Activated naive CD4-positive, alpha-beta T cell treated with anti-CD3 and anti-CD28 coated beads, Interleukin-2, amount 10 ng/mL, durations not matched to agents 7 days and 5 days (primary cell): ENCODE measurements around the gene PCBP1.

Experiments used
- CTCF ChIA-PET: fragments of 350-600 bp; sonication (Branson Sonifier 250); formaldehyde crosslinking; loops from one replicate; lab custom pipeline; 2021; ENCODE audit warnings: antibody characterized with exemption; lab: Charles Lee
- DNase-seq: peaks from one replicate; pipeline ENCODE4 v3.0.0-alpha.2; 2020
- H3K27ac Mint-ChIP-seq: one replicate; pipeline ENCODE4 v1.8.0; 2021; ENCODE audit warnings: mild to moderate bottlenecking, moderate library complexity, mixed read lengths
- H3K27me3 Mint-ChIP-seq: one replicate; pipeline ENCODE4 v1.8.0; 2021; ENCODE audit warnings: mild to moderate bottlenecking, mixed read lengths
- H3K36me3 Mint-ChIP-seq: one replicate; pipeline ENCODE4 v1.8.0; 2021; ENCODE audit warnings: mixed read lengths
- H3K4me1 Mint-ChIP-seq: one replicate; pipeline ENCODE4 v1.8.0; 2021; ENCODE audit warnings: mixed read lengths
- H3K4me3 Mint-ChIP-seq: one replicate; pipeline ENCODE4 v1.8.0; 2021; ENCODE audit warnings: mild to moderate bottlenecking, moderate library complexity, mixed read lengths
- H3K9me3 Mint-ChIP-seq: one replicate; pipeline ENCODE4 v1.8.0; 2021; ENCODE audit warnings: mixed read lengths

Gene PCBP1

DNA sequence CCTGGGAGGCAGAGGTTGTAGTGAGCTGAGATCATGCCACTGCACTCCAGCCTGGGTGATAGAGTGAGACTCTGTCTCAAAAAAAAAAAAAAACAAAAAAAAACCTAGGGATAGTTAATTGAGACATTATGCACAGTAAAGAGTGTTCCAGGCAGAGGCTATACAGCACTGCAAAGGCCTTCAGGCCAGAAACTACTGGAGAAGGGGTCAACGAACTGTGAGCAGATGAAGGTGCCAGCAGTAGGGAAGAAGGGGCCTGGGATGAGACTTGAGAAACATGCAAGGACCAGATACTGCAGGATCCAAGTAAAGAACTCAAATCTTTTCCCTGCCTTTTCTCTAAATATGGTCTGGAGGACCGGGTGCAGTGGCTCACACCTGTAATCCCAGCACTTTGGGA lies 26.0 kb upstream of the PCBP1 start:
- Mint-ChIP-seq H3K27ac (no peak overlapping the region), H3K4me1 (peaks cover 16% of the 10 kb centered on the region), H3K27me3 (no peaks in the 10 kb centered on the region), H3K9me3 (no peaks in the 10 kb centered on the region), H3K4me3 (no peak overlapping the region), H3K36me3 (peaks cover 40% of the 10 kb centered on the region)
- CTCF ChIA-PET, result interaction anchor here (0.7 to 5.2 kb wide), 2 partner anchors 12 to 148 kb away, joined by 3 to 49 read pairs; partner anchors contain the start of gene MXD1
- no peak for DNase-seq

GRCh38 chr2:70062270-70062669 lies 25.0 kb upstream of the PCBP1 start:
- peaks cover 21% of the 10 kb centered on the region for H3K4me1 Mint-ChIP-seq
- DNase-seq, result no peak
- H3K27ac Mint-ChIP-seq, result no peak overlapping the region
- H3K27me3 Mint-ChIP-seq, result no peaks in the 10 kb centered on the region
- peaks cover 41% of the 10 kb centered on the region for H3K36me3 Mint-ChIP-seq
- H3K9me3 Mint-ChIP-seq, result no peaks in the 10 kb centered on the region
- H3K4me3 Mint-ChIP-seq, result no peak overlapping the region
- CTCF ChIA-PET, result interaction anchor here (0.6 to 5.2 kb wide), 7 partner anchors 19 to 337 kb away, joined by 3 to 49 read pairs (median 3); partner anchors contain the start of gene MXD1

- H3K9me3 Mint-ChIP-seq, result no peaks in the 10 kb centered on the region
- H3K4me1 Mint-ChIP-seq, result peaks cover 55% of the 10 kb centered on the region
- peak overlapping the region; percentile 96 for H3K27ac Mint-ChIP-seq
- peak overlapping the region; percentile 43 for H3K4me3 Mint-ChIP-seq
- H3K27me3 Mint-ChIP-seq, result no peaks in the 10 kb centered on the region
- H3K36me3 Mint-ChIP-seq, result peaks cover 39% of the 10 kb centered on the region
- DNase-seq, result no peak
- CTCF ChIA-PET, result interaction anchor here (0.7 to 6.0 kb wide), 7 partner anchors 23 to 343 kb away, joined by 3 to 75 read pairs (median 6); partner anchors contain the start of gene MXD1
Measured at GRCh38 chr2:70068119-70068518, 19.2 kb upstream of the PCBP1 start.

DNA sequence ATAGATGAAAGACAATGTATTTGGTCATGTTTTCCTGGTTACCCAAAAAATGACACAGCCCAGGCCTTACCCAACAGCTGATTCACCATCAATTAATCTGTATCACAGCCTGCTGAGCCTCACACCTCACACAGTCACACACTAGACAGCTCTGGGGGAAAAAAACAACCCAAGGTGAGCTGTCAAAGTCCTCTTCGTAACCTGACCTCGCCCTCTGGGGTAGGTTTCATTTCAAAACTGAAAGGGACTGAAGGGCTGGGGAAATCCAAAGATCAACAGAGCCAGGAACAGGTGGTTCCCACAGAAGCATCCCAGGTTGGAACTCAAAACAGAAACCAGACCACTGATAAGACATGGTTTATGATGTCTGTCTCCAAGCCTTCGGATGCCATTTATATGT lies 18.2 kb upstream of the PCBP1 start:
- Mint-ChIP-seq H3K27me3 (no peaks in the 10 kb centered on the region), H3K4me3 (peak overlapping the region; percentile 45), H3K27ac (peak overlapping the region; percentile 96), H3K36me3 (peaks cover 39% of the 10 kb centered on the region), H3K4me1 (peaks cover 62% of the 10 kb centered on the region), H3K9me3 (no peaks in the 10 kb centered on the region)
- peak; percentile 80 for DNase-seq
- CTCF ChIA-PET, result interaction anchor here (0.8 to 6.0 kb wide), 12 partner anchors 14 to 344 kb away, joined by 3 to 75 read pairs (median 5); partner anchors contain the start of gene MXD1

DNA sequence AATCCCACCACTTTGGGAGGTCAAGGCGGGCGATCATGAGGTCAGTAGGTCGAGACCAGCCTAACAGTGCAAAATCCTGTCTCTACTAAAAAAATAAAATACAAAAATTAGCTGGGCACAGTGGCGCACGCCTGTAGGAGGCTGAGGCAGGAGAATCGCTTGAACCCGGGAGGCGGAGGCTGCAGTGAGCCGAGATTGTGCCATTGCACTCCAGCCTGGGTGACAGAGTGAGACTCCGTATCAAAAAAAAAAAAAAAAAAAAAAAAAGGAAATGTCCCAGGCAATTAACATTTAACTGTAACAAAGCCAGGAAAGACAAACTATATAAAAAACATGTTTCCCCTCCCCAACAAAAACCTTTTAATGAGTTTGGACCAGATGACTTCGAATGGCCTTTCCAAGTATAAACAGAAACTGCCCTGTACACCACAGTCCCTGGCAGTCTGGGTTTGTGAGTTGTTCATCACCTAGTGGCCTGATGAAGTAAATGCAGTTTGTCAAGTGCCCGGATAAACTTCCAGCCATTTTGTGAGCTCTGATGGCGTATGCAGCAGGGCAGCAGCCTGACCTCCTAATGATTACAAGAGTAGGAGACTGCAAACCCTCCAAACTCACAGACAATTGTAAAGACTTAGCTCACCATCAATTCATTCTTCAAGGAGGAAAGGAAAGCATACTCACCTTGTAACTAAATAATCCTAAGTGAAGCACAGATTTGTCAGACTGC lies 16.6 kb upstream of the PCBP1 start:
- H3K4me3 Mint-ChIP-seq, result peak overlapping the region; percentile 42
- H3K4me1 Mint-ChIP-seq, result peaks cover 65% of the 10 kb centered on the region
- H3K9me3 Mint-ChIP-seq, result no peaks in the 10 kb centered on the region
- peak; percentile 71 for DNase-seq
- H3K27me3 Mint-ChIP-seq, result no peaks in the 10 kb centered on the region
- peaks cover 41% of the 10 kb centered on the region for H3K36me3 Mint-ChIP-seq
- peak overlapping the region; percentile 96 for H3K27ac Mint-ChIP-seq
- CTCF ChIA-PET, result interaction anchor here (0.6 to 6.0 kb wide), 17 partner anchors 13 to 223 kb away, joined by 3 to 75 read pairs (median 3); partner anchors contain the start of genes MXD1 and SNRPG

DNA sequence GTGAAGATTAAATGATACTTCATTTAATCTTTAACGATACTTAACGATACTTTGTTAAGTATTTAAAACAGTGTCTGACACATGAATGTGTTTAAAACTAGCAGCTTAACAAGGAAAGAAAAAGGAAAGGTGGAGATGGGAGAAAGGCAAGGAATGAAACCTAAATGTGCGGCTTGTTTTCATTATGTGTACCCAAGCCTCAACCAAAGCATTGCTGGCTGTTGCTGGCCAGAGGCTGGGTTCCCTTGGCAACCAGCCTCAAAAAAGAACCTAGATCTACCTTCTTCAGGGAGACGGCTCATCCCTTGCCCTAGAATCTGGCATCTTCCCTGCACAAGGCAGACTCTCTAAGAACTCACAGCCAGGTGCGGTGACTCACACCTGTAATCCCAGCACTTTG lies 13.8 kb upstream of the PCBP1 start:
- Mint-ChIP-seq H3K4me1 (peaks cover 57% of the 10 kb centered on the region), H3K27me3 (no peaks in the 10 kb centered on the region), H3K9me3 (no peaks in the 10 kb centered on the region), H3K4me3 (no peak overlapping the region), H3K27ac (peak overlapping the region; percentile 42), H3K36me3 (peaks cover 45% of the 10 kb centered on the region)
- DNase-seq, result no peak
- CTCF ChIA-PET, result interaction anchor here (1.0 to 6.0 kb wide), 4 partner anchors 10 to 160 kb away, joined by 3 to 75 read pairs (median 23); partner anchors contain the start of gene MXD1

DNA sequence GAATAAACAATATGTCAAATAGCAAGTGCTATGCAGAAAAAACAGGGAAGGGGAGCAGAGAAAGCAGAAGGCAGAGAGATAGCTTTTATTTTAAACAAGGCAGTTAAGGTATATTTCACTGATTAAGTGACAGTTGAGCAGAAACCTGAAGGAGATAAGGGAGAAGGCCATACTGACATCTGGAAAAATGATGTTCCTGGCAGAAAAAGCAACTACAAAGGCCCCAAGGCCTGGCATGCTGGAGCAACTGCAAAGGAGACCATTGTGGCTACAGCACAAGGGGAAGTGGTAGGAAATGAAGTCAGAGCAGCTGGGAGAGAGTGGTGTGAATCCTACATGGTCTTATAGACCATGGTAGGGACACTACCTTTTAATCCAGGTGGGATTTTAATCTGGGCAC lies 8.9 kb upstream of the PCBP1 start:
- H3K4me3 Mint-ChIP-seq, result no peak overlapping the region
- no peaks in the 10 kb centered on the region for H3K9me3 Mint-ChIP-seq
- H3K27ac Mint-ChIP-seq, result peak overlapping the region; percentile 12
- peaks cover 62% of the 10 kb centered on the region for H3K36me3 Mint-ChIP-seq
- CTCF ChIA-PET, result no interaction called here
- no peaks in the 10 kb centered on the region for H3K27me3 Mint-ChIP-seq
- DNase-seq, result no peak
- H3K4me1 Mint-ChIP-seq, result peaks cover 55% of the 10 kb centered on the region

GRCh38 chr2:70080610-70081200 lies 6.6 kb upstream of the PCBP1 start:
- no peak overlapping the region for H3K4me3 Mint-ChIP-seq
- no peaks in the 10 kb centered on the region for H3K9me3 Mint-ChIP-seq
- H3K36me3 Mint-ChIP-seq, result peaks cover 57% of the 10 kb centered on the region
- no peak for DNase-seq
- CTCF ChIA-PET, result interaction anchor here (6.4 kb wide), 1 partner anchor 9 kb away, joined by 42 read pairs; no protein-coding TSS in a partner anchor
- H3K27ac Mint-ChIP-seq, result no peak overlapping the region
- no peaks in the 10 kb centered on the region for H3K27me3 Mint-ChIP-seq
- peaks cover 64% of the 10 kb centered on the region for H3K4me1 Mint-ChIP-seq

- Mint-ChIP-seq H3K27ac (no peak overlapping the region), H3K4me3 (no peak overlapping the region), H3K27me3 (no peaks in the 10 kb centered on the region), H3K9me3 (no peaks in the 10 kb centered on the region), H3K4me1 (peaks cover 65% of the 10 kb centered on the region), H3K36me3 (peaks cover 52% of the 10 kb centered on the region)
- no peak for DNase-seq
- CTCF ChIA-PET, result interaction anchor here (1.0 to 6.4 kb wide), 2 partner anchors 10 to 19 kb away, joined by 3 to 42 read pairs; no protein-coding TSS in a partner anchor
Measured at GRCh38 chr2:70081221-70081620, 6.1 kb upstream of the PCBP1 start.

- Mint-ChIP-seq H3K4me3 (peak overlapping the region; percentile 98), H3K36me3 (peaks cover 51% of the 10 kb centered on the region), H3K27me3 (peaks cover 4% of the 10 kb centered on the region), H3K9me3 (no peaks in the 10 kb centered on the region), H3K27ac (peak overlapping the region; percentile 100), H3K4me1 (peaks cover 61% of the 10 kb centered on the region)
- peak; percentile 56 for DNase-seq
- CTCF ChIA-PET, result interaction anchor here (1.2 to 6.4 kb wide), 2 partner anchors 12 to 60 kb away, joined by 5 to 42 read pairs; no protein-coding TSS in a partner anchor
Measured at GRCh38 chr2:70083344-70084156, 3.7 kb upstream of the PCBP1 start.

DNA sequence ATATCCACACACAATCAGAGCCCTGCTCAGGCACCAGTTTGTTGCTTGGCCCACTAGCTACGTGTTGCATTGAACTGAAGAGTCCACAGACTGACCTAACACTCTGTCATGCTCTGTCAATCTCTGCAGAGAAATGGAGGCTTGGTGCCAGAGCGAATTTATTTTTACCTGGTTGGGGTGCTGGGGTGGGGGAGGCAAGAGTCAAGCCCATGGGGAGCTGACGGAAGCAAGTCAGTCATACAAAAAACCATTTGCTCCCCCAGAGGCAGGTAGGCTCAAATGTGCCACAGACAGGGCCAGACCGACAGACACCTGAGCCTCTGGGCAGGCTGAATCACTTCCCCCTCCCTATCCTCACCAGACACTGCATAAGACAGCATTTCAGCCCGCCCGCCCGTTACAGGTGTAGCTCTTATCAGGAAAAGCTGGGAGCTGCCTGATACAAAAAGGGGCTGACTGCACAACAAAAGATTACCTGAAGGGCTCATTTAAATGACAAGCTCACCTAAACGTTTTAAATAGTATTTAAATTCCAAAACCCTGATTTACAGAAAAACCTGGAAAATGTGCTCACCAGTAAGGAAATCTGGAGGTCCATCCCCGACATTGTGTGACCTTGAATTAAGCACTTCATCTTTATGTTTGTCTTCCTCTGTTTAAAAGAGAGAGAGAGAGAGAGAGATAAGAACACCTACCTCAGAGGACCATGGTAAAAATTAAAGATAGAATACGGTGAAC lies 2.1 kb upstream of the PCBP1 start:
- peak overlapping the region; percentile 98 for H3K4me3 Mint-ChIP-seq
- no peaks in the 10 kb centered on the region for H3K9me3 Mint-ChIP-seq
- H3K27ac Mint-ChIP-seq, result peak overlapping the region; percentile 100
- CTCF ChIA-PET, result interaction anchor here (0.8 to 6.4 kb wide), 10 partner anchors 14 to 173 kb away, joined by 3 to 42 read pairs (median 5); no protein-coding TSS in a partner anchor
- peak; percentile 71 for DNase-seq
- peaks cover 52% of the 10 kb centered on the region for H3K36me3 Mint-ChIP-seq
- H3K4me1 Mint-ChIP-seq, result peaks cover 55% of the 10 kb centered on the region
- H3K27me3 Mint-ChIP-seq, result peaks cover 4% of the 10 kb centered on the region

- peak overlapping the region; percentile 100 for H3K27ac Mint-ChIP-seq
- H3K4me1 Mint-ChIP-seq, result peaks cover 57% of the 10 kb centered on the region
- no peaks in the 10 kb centered on the region for H3K9me3 Mint-ChIP-seq
- peak overlapping the region; percentile 98 for H3K4me3 Mint-ChIP-seq
- H3K27me3 Mint-ChIP-seq, result peaks cover 4% of the 10 kb centered on the region
- no peak for DNase-seq
- CTCF ChIA-PET, result interaction anchor here (0.8 to 6.4 kb wide), 9 partner anchors 14 to 173 kb away, joined by 3 to 42 read pairs (median 5); no protein-coding TSS in a partner anchor
- peaks cover 53% of the 10 kb centered on the region for H3K36me3 Mint-ChIP-seq
Measured at GRCh38 chr2:70085711-70086277, 1.5 kb upstream of the PCBP1 start.
